ENCODE results near the gene SCARB1.

- no peak for TF ChIP-seq USF2 (CRISPR knock-in tag; IDR thresholded peaks at IDR 0.05)
- TF ChIP-seq JAZF1 (CRISPR knock-in tag; IDR thresholded peaks at IDR 0.05), result no peak
- no peak for TF ChIP-seq ATF3 (CRISPR knock-in tag; conservative IDR thresholded peaks at IDR 0.05)
- TF ChIP-seq AR (CRISPR knock-in tag; IDR thresholded peaks at IDR 0.05), result no peak
- TF ChIP-seq E2F1 (CRISPR knock-in tag; IDR thresholded peaks at IDR 0.05), result no peak
- TF ChIP-seq CTCF (IDR thresholded peaks at IDR 0.05), result no peak
- TF ChIP-seq CREB1 (CRISPR knock-in tag; IDR thresholded peaks at IDR 0.05), result no peak
- TF ChIP-seq NFE2L1 (CRISPR knock-in tag; IDR thresholded peaks at IDR 0.05), result no peak
- TF ChIP-seq ZNF512 (CRISPR knock-in tag; IDR thresholded peaks at IDR 0.05; ENCODE audit: borderline replicate concordance), result no peak
- TF ChIP-seq JUN (CRISPR knock-in tag; IDR thresholded peaks at IDR 0.05), result no peak
These were observed 130.6 kb downstream of the SCARB1 start for GRCh38 chr12:124733086-124733485.

Measured in WTC11 (cell line).